Measurements from ENCODE around the gene SHKBP1. TPM values are rescaled to one million over a fixed set of nuclear protein-coding genes. Genes with fewer than 3 reads are reported as not detected.

The SHKBP1 gene
- total and polyA plus RNA-seq, 2 of the 8 experiments (the other 6 are each of a cell fraction or from before 2014, with no cell fraction given): 74.6 to 98.8 TPM

- TF ChIP-seq SIN3A (conservative IDR thresholded peaks at IDR 0.05 in 1 of 2, IDR thresholded peaks at IDR 0.05 in 1 of 2; ENCODE audit: low read depth in 1 of 2, low read length in 2 of 2): 0 out of 4 replicates have a peak, but pooled peaks of 1 of the 2 experiments have one; percentile 36
These were observed 28.7 kb downstream of the SHKBP1 start (continued) for GRCh38 chr19:40605216-40605971.
